ENCODE measurements around the gene MAML3.

Gene MAML3

GRCh38 chr4:140061194-140061593 lies 92.8 kb downstream of the MAML3 start:
- DNase-seq (ENCODE audit: low read depth in 1 of 2, low spot score in 1 of 2) = no peak
- no peak for TF ChIP-seq REST (IDR thresholded peaks at IDR 0.05; ENCODE audit: insufficient replicate concordance, low read depth)
- TF ChIP-seq POLR2AphosphoS5 (IDR thresholded peaks at IDR 0.05; ENCODE audit: low read depth) = no peak
- no peak for TF ChIP-seq GABPA (IDR thresholded peaks at IDR 0.05; ENCODE audit: low read depth)
- no peak for TF ChIP-seq CTCF (IDR thresholded peaks at IDR 0.05; ENCODE audit: insufficient read depth, low read length)
- no peak for TF ChIP-seq SPI1 (IDR thresholded peaks at IDR 0.05; ENCODE audit: borderline replicate concordance, low read depth)
- Histone ChIP-seq H3K27ac (replicated peaks) (no peak overlapping the region), H3K4me3 (replicated peaks; ENCODE audit: insufficient read depth, low read length) (no peak overlapping the region), H3K27me3 (ENCODE audit: insufficient read depth, poor library complexity, severe bottlenecking) (no peaks in the 10 kb centered on the region)

- Histone ChIP-seq H3K27ac (replicated peaks) (no peak overlapping the region), H3K4me3 (replicated peaks; ENCODE audit: insufficient read depth, low read length) (no peak overlapping the region), H3K27me3 (ENCODE audit: insufficient read depth, poor library complexity, severe bottlenecking) (no peaks in the 10 kb centered on the region)
- TF ChIP-seq CTCF (IDR thresholded peaks at IDR 0.05; ENCODE audit: insufficient read depth, low read length) (no peak), SPI1 (IDR thresholded peaks at IDR 0.05; ENCODE audit: borderline replicate concordance, low read depth) (no peak), REST (IDR thresholded peaks at IDR 0.05; ENCODE audit: insufficient replicate concordance, low read depth) (no peak), POLR2AphosphoS5 (IDR thresholded peaks at IDR 0.05; ENCODE audit: low read depth) (no peak), GABPA (IDR thresholded peaks at IDR 0.05; ENCODE audit: low read depth) (no peak)
- no peak for DNase-seq (ENCODE audit: low read depth in 1 of 2, low spot score in 1 of 2)
Measured at GRCh38 chr4:140059159-140059558, 94.8 kb downstream of the MAML3 start.

- Histone ChIP-seq H3K27me3 (ENCODE audit: insufficient read depth, poor library complexity, severe bottlenecking) (no peaks in the 10 kb centered on the region), H3K27ac (replicated peaks) (peak overlapping the region; percentile 56), H3K4me3 (replicated peaks; ENCODE audit: insufficient read depth, low read length) (no peak overlapping the region)
- TF ChIP-seq SPI1 (IDR thresholded peaks at IDR 0.05; ENCODE audit: borderline replicate concordance, low read depth) = peak; percentile 57; the same call in 1 of the 2 replicates
- no peak for TF ChIP-seq POLR2AphosphoS5 (IDR thresholded peaks at IDR 0.05; ENCODE audit: low read depth)
- peak in 1 of 2 experiments; percentile 55 for DNase-seq (ENCODE audit: low read depth in 1 of 2, low spot score in 1 of 2)
Measured at GRCh38 chr4:140057701-140058100, 96.3 kb downstream of the MAML3 start.

- Histone ChIP-seq H3K4me3 (replicated peaks; ENCODE audit: insufficient read depth, low read length) (no peak overlapping the region), H3K27ac (replicated peaks) (no peak overlapping the region), H3K27me3 (ENCODE audit: insufficient read depth, poor library complexity, severe bottlenecking) (no peaks in the 10 kb centered on the region)
- TF ChIP-seq REST (IDR thresholded peaks at IDR 0.05; ENCODE audit: insufficient replicate concordance, low read depth) (no peak), POLR2AphosphoS5 (IDR thresholded peaks at IDR 0.05; ENCODE audit: low read depth) (no peak), SPI1 (IDR thresholded peaks at IDR 0.05; ENCODE audit: borderline replicate concordance, low read depth) (no peak), CTCF (IDR thresholded peaks at IDR 0.05; ENCODE audit: insufficient read depth, low read length) (no peak), GABPA (IDR thresholded peaks at IDR 0.05; ENCODE audit: low read depth) (no peak)
- no peak for DNase-seq (ENCODE audit: low read depth in 1 of 2, low spot score in 1 of 2)
Measured at GRCh38 chr4:140056015-140056414, 98.0 kb downstream of the MAML3 start.

Measured in HL-60 (cell line).